LHCN-M2 (cell line): ENCODE data around the gene VDAC2. TPM values are rescaled to one million over a fixed set of nuclear protein-coding genes. Genes with fewer than 3 reads are reported as not detected.
A peak's percentile ranks its signal among the peaks of the same experiment; 100 is the strongest.
"Not testable (repeated sequence)": the region's sequence is repeated elsewhere in the genome, so short reads cannot be mapped to it uniquely, and the experiment has no call there.

ENCODE experiments used
- DNase-seq: peaks from one replicate; pipeline ENCODE4 v3.0.0-alpha.2; 2012; ENCODE audit warnings: low read depth
- total RNA-seq: library from RNA; depleted of rRNA; stranded (reverse); fragments of >200 nt; gene quantifications from 2 replicates; pipeline ENCODE4 v1.2.3, GENCODE V29; 2014

Gene VDAC2
- total RNA-seq, 1 experiment from 2014 or later, result 196 TPM

DNA sequence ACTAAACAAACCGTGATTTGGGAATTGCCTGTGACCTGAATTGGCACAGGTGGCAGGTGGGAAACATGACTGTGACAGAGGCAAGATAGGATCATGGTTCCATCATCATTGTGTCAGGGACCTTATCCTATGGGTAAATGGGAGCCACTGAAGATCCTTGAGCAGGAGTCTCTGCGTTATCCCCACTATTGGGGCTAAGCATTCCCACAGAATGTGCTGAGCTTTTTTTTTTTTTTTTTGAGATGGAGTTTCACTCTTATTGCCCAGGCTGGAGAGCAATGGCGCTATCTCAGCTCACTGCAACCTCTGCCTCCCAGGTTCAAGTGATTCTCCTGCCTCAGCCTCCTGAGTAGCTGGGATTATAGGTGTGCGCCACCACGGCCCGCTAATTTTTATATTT is 10.6 kb upstream of the VDAC2 start:
- not testable (repeated sequence) for DNase-seq

DNA sequence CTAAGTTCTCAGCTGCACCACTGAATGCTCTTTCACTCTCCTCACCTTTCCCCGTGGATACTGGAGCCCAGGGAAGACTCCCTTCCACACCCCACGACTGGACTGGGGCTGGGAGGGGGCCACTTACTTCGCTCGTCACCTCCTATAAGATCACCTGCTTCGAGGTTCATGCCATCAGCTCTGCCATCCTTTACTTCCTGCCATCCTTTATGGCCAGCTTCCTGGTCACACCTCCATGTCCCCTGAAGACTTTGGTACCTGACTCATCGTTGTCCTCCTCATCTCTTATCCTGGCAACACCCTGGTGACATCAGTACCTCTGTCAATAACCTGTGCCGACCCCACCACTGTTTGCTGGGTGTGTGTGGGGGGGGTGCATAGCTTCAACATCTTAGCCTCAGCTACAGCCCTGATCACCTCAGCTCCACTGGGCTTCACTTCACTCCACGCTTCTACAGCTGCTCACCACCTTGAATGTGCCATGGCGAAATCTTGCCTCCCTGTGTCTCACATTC is 8.7 kb upstream of the VDAC2 start:
- DNase-seq, result no peak

DNA sequence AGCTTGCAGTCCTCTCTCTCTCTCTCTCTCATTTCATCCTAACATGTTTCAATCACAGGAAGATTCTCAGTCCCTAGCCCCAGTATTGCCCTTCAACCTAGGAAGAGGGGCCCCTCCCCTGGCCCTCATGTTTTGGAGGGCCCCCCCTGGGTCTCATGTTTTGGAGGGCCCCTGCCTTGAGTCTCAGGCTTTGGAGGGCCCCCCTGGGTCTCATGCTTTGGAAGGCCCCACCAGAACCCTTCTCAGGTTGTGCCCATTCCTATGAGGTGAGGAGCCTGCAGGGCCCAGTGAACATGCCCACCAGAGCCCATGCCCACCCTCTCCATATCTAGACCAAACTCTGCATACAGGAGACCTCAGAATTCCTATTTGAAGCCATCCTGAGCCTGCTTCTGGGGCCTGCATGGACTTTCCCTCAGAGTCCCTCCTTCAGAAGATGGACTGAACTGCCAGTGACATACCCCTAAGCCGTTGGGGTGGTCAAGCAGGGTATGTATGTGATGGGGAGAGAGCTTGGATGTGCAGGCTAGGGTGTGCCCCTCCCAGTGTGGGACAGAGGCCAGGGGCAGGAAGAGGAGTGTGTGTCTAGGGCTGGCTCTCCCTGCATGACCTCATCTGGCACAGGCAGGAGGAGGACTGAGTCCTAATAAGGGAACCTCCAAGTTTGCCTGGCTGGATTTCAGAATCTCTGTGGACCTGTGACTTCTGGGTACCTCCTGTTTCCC is 8.1 kb upstream of the VDAC2 start:
- peak; percentile 38 for DNase-seq

DNA sequence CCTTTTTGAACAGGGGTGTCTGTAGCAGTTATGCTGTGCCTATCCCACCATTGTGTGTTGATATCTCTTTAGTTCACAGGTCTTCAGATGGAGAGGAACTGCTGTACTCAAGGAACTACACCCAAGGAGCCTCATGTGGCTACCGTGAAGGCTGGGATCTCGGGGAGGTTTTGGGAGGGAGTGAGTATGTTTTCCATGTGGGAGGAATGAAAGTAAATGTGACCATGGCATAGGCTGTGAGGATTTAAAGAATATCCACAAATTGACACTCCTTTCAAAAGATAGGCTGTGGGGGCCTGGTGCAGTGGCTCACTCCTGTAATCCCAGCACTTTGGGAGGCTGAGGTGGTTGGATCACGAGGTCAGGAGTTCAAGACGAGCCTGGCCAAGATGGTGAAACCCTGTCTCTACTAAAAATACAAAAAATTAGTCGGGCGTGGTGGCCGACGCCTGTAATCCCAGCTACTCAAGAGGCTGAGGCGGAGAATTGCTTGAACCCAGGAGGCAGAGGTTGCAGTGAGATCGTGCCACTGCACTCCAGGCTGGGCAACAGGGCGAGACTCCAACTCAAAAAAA is 7.5 kb upstream of the VDAC2 start:
- not testable (repeated sequence) for DNase-seq

DNA sequence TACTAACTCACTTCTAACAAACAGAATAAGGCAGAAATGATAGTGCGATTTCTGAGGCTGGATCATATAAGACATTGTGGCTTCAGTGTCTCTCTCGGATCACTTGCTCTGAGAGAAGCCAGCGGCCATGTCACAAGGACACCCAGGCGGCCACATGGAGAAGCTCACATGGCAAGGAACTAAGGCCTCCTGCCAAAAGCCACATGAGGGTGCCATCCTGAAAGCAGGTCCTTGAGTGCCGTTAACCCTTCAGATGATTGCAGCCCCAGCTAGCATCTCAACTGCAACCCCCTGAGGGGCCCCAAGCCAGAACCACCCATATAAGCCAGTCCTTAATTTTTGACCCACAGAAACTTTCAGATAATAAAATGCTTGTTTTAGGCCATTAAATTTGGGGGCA is 6.9 kb upstream of the VDAC2 start:
- no peak for DNase-seq

DNA sequence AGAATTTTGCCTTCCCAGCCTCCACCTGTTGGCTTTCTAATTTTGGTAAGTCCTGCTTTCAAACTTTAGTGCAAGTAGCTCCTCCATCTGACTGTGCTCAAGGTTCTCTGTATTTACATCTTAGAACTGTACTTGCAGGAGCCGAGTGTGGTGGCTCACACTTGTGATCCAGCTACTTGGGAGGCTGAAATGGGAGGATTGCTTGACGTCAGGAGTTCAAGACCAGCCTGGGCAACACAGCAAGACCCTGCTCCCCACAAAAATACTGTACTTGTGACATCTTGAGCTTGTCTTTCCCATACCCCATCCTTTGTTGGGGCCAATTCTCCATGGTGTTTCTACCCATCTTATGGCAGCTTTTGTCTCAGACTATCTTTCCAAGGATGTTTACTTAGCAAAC is 4.7 kb upstream of the VDAC2 start:
- DNase-seq, result no peak

DNA sequence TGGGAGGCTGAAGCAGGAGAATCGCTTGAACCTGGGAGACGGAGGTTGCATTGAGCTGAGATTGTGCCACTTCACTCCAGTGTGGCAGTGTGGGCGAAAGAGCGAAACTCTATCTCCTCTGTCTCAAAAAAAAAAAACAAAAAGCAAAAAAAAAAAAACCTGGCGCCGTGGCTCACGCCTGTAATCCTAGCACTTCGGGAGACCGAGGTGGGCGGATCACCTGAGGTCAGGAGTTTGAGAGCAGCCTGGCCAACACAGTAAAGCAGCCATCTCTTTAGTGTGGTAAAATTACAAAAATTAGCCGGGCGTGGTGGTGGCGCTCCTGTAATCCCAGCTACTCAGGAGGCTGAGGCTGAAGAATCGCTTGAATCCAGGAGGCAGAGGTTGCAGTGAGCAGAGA is 4.0 kb upstream of the VDAC2 start:
- DNase-seq, result not testable (repeated sequence)

DNA sequence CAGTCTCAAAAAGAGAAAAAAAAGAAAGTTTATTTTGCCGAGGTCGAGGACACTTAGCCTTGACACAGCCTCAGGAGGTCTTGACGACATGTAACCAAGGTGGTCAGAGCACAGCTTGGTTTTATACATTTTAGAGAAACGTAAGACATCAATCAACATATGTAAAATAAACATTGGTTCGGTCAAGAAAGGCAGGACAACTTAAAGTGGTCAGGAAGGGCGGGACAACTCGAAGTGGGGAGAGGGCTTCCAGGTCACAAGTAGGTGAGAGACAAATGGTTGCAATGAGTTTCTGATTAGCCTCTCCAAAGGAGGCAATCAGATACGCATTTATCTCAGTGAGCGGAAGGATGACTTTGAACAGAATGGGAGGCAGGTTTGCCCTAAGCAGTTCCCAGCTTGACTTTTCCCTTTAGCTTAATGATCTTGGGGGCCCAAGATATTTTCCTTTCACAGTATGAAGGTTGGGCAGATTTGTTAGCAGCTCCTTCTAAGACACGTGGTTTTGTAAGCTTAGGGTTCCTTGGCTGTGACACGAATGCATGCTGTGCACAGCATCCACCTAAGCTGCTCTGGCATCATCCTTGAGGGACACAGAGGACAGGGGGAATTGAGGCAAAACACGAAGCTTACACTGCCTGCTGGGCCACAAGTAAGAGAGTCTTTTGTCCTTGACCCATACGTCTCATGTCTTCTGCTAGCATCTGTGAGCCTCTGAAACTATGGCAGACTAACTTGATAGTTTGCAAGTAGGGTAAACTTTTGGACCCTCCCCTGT is 3.3 kb upstream of the VDAC2 start:
- DNase-seq, result no peak

DNA sequence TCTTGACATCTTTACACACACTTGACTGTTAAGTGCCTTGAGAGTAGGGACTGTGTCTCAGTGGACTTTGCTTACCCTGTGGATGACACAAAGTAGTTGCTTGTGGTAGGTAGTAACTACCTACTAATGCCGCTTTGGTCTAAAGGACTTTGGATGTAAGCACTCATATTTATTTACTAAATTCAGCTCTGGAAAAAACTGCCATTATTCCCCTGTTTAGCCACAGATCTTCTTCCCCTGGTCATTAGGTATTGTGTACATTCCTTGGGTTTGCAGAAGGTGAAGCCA is 2.8 kb upstream of the VDAC2 start:
- DNase-seq, result no peak

DNA sequence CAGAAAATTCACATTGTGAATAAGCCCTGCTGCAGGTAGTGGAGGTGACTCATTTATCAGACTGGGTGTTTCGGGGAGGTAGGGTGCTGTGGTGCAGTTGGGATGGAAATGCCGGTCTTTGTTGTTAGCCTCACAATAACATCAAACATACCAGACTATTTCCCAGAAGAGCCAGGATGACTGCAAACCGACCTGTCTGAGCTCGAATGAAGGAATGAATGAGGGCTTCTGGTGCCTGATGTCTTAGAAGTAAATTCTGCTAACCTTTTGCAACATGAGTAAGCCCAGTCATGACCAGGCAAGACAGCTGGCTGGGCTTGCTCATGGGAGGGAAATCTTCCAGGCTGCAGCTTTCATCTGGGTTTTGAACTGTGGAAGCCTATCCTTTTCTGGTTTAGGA is 2.4 kb upstream of the VDAC2 start:
- DNase-seq, result peak; percentile 84

DNA sequence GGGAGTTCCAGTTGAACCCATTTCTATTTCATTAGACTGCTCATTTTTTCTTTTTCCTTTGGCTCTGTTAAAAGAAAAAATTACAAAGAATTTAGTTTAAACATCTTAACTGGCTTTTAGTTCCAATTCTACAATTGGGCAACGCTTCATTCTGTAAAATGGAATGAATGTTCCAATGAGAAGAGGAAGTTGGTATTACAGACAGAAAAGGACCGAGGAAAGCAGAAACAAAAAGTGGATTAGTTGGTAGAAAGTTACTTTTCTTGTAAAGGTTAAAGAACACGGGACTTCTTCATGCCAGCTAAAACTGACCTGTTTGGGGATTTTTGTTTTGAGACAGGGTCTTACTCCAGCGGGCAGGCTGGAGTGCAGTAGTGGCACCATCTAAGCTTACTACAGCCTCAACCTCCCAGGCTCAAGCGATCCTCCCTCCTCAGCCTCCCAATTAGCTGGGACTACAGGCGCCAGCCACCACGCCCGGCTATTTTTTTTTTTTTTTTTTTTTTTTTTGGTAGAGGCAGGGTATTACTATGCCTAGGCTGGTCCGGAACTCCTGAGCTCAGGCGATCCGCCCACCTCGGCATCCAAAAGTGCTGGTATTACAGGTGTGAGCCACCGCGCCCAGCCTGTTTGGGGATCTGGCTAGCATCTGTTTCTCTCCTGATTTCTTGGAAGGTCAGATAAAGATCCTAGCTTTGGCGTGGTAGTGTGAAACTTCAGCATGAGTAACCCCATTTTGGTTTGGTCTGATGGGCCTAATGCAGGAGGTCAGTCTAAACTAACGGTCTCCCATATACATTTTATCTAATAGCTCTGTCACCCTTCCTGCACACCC is 1.3 kb upstream of the VDAC2 start:
- no peak for DNase-seq

DNA sequence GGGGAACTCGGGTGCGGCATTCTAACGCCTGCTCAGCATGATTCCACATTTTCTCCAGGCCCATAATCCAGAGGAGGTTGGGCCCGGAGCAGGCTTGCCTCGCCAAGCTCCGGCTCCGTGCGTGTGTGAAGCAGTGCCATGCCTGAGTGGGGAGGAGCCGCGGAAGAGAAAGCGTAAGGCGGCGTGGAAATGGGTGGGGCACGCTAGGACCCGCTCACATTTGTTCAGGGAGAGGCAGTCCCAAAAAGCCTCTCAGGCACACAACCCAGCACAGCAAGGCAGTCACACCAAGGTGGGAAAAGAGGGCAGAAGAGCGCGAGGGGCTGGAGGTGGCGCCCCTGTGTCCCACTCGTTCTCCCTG is 695 bp upstream of the VDAC2 start:
- peak; percentile 78 for DNase-seq

DNA sequence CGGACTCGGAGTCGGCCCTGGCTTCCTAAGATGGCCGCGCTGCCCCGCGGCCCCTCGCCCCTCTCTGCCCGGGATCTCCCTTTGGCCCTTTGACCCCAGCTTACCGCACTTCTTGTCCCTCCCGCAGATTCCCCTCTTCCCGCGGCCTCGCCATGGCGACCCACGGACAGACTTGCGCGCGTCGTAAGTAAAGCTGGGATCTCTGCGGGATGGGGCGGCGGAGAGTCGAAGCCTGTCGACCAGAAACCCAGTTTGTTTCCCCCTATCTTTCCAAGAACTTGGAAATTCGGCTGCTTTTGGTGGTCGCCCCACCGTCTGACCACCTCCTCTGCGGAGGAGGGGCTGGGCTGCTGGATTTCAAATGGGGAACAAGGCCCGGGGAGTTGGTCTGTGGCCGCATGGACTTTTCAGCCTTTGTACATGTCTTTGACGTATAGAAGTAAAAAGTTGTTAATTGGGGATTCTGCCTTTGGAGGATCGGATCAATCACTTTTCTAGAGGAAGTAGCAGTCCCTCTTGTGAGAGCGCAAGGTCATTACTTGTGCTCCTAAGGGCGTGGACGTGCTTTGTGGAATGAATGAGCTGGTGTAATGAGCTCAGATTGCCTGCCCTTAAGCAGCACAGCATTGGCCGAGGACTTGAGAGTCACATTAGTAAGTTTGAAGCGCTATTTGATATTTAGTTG is 553 bp downstream of the VDAC2 start:
- DNase-seq, result peak; percentile 67

DNA sequence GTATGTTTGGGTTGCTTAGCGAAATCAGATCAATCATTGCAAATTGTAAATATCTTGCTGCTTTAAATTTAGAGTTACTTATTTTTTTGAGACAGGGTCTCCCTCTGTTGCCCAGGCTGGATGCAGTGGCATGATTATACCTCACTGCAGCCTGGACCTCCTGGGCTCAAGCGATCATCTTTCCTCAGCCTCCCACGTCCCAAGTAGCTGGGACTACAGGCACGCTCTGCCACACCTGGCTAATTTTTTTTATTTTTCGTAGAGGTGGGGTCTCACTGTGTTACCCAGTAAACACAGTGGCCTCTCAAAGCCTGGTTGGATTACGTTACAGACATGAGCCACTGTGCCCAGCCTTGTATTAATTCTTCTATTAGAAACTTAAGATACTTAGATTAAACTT is 1.7 kb downstream of the VDAC2 start:
- no peak for DNase-seq

DNA sequence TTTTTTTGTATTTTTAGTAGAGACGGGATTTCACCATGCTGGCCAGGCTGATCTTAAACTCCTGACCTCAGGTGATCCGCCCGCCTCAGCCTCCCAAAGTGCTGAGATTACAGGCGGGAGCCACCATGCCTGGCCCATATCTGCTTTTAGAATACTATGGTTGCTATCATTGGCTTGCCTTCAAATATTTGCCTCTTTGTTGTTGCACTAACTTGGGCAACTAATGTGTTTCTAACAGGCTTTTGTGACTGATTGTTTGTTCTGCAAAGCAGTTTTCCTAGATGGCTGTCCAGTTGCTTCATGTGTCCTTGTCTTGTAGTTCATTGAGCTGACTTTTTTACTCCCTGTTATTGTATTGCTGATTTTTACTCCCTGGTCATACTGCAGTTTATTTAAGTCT is 9.7 kb downstream of the VDAC2 start:
- no peak for DNase-seq

DNA sequence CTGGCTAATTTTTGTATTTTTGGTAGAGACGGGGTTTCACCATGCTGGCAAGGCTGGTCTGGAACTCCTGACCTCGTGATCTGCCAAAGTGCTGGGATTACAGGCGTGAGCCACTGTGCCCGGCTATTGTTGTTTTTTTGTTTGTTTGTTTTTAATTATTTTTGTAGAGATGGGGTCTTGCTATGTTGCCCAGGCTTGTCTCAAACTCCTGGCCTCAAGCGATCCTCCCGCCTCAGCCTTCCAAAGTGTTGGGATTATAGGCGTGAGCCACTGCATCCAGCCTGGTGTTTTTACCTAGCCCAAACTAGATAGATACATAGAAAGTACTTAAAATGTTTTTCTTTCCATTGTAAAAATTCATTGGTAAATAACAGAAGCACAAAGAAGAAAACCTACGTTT is 10.9 kb downstream of the VDAC2 start:
- DNase-seq, result not testable (repeated sequence)

DNA sequence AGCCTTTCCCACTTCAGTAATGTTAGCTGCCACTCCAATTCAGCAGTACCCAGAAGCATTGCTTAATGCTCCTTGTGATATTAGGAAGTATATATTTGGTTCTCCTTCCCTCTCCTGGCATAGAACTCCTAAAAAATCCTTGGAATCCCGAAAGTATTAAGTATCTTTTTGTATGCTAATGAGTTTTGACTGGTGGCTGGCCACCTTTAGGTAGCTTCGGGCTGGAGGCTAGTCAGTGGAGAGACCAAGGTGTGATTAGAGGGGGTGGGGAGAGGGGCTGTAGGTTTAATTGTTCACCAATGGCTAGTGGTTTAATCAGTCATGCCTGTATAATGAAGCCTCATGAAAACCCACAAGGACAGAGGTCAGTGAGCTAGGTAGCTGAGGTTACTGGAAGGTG is 12.9 kb downstream of the VDAC2 start:
- DNase-seq, result no peak

DNA sequence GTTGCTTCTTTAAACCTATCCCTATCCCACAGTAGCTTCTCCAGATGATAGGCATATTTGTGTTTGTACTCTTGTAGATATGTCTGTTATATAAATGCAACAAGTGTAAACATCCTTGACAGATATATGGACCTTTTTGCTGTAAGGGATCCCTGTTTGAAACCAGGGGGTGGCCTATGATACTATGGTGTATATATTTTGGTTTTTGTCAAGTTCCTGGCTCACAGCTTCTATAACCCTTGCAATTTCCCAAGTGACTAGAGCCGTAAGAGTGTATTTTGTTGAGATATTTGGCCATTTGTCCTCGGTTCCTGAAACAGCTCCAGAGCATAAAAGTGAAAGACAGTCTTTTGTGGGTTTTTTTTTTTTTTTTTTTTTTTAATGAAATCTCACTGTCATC is 15.5 kb downstream of the VDAC2 start:
- no peak for DNase-seq

DNA sequence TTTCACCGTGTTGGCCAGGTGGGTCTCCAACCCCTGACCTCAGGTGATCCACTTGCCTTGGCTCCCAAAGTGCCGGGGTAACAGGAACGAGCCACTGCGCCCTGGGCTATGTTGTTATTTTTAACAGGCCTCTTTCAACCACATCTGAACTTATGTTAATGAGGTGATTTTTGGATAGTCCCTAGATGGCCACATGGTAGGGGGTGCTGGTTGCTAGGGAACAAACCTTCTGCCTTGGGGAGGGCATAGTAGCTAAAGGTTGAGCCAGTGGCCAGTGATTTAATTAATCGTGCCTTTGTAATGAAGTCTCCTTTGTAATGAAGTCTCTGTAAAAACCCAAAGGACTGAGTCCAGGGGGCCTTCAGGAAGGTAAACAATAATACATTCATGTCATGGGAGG is 16.1 kb downstream of the VDAC2 start:
- DNase-seq, result no peak

DNA sequence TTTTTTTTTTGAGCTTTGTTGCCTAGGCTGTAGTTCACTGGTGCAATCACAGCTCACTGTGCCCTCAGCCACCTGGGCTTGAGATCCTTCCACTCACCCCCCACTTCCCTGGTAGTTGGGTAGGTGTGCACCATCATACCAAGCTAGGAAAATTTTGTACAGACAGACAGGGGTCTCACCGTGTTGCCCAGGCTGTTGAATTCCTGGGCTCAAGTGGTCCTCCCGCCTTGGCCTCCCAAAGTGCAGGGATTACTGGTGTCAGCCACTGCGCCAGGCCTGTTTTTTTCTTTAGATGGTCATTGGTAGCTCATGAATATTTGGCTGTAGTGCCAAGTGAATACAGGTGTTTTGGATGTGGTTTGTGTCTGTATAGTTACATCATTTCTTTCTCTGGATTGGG is 17.7 kb downstream of the VDAC2 start:
- DNase-seq, result no peak

DNA sequence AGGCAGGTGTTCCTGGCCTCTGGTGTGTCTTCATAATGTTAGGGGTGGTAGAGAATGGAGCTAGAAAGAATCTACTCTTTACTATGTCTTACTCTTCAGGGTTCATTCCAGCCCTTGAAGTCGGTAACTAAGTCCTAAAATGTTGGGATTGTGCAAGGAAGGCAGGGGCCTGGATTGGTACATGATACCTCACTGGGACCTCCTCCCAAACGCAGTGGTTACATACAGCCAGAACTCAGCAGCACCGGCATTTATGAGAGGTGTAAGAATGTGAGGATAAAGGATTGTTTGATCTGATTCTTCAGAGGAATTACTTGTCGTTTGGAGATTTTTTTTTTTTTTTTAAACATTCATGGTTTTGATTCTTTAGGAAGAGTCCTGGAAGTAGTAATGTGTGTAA is 18.2 kb downstream of the VDAC2 start:
- DNase-seq, result no peak

DNA sequence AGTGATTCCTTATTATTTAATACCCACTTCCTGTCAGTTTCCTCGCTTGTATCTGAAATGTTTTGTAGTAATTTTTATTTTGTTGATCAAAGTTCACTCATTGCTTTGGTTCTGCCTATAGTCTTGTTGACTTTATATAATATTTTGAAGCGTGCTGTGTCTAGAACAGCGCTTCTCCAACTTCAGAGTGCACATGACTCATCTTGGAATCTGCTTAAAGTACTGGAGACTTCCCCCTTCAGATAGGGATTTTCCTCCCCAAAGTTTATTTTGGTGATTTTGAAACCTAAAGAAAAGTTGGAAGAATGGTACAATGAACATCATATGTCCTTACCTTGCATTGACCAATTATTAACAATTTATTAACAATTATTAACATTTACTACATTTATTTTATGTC is 19.4 kb downstream of the VDAC2 start:
- no peak for DNase-seq
